LoVo (cell line): ENCODE data around the gene RP9.
"Not testable (repeated sequence)": the region's sequence is repeated elsewhere in the genome, so short reads cannot be mapped to it uniquely, and the experiment has no call there.

Experiments used
- DNase-seq: peaks from one replicate; pipeline ENCODE4 v3.0.0-alpha.2; 2016; ENCODE audit warnings: low spot score

RP9 gene

GRCh38 chr7:33101906-33102305 lies 7.3 kb downstream of the RP9 start:
- DNase-seq, result no peak

GRCh38 chr7:33100770-33101169 lies 8.4 kb downstream of the RP9 start:
- no peak for DNase-seq

- no peak for DNase-seq
Measured at GRCh38 chr7:33099154-33099940, 9.9 kb downstream of the RP9 start.

GRCh38 chr7:33094745-33095275 lies 14.4 kb downstream of the RP9 start:
- not testable (repeated sequence) for DNase-seq

GRCh38 chr7:33093266-33093665 lies 15.9 kb downstream of the RP9 start:
- DNase-seq, result no peak

GRCh38 chr7:33091641-33092191 lies 17.5 kb downstream of the RP9 start:
- DNase-seq, result no peak

- DNase-seq, result no peak
Measured at GRCh38 chr7:33091111-33091531, 18.1 kb downstream of the RP9 start.

GRCh38 chr7:33089142-33089541 lies 20.1 kb downstream of the RP9 start:
- DNase-seq, result no peak

- DNase-seq, result no peak
Measured at GRCh38 chr7:33087858-33088257, 21.3 kb downstream of the RP9 start.

GRCh38 chr7:33087356-33087755 lies 21.8 kb downstream of the RP9 start:
- no peak for DNase-seq

GRCh38 chr7:33079763-33080690 lies 29.2 kb downstream of the RP9 start:
- DNase-seq, result no peak

- no peak for DNase-seq
Measured at GRCh38 chr7:33079096-33079495, 30.1 kb downstream of the RP9 start.

- peak; percentile 20 for DNase-seq
Measured at GRCh38 chr7:33076737-33077136, 32.5 kb downstream of the RP9 start.

- no peak for DNase-seq
Measured at GRCh38 chr7:33075818-33076518, 33.2 kb downstream of the RP9 start.

GRCh38 chr7:33073243-33073642 lies 36.0 kb downstream of the RP9 start:
- DNase-seq, result no peak

GRCh38 chr7:33072471-33072870 lies 36.7 kb downstream of the RP9 start:
- no peak for DNase-seq

GRCh38 chr7:33070831-33071230 lies 38.4 kb downstream of the RP9 start:
- DNase-seq, result no peak

GRCh38 chr7:33070277-33070676 lies 38.9 kb downstream of the RP9 start:
- DNase-seq, result no peak

GRCh38 chr7:33067921-33068320 lies 41.3 kb downstream of the RP9 start:
- no peak for DNase-seq

GRCh38 chr7:33066771-33067170 lies 42.4 kb downstream of the RP9 start:
- no peak for DNase-seq

GRCh38 chr7:33065981-33066380 lies 43.2 kb downstream of the RP9 start:
- no peak for DNase-seq
